Ureter (tissue), 1 donor: Measurements from ENCODE around the gene SFMBT1. TPM values are rescaled to one million over a fixed set of nuclear protein-coding genes. Genes with fewer than 3 reads are reported as not detected.
A peak's percentile ranks its signal among the peaks of the same experiment; 100 is the strongest.

Source experiments
- DNase-seq: peaks from one replicate; pipeline ENCODE4 v3.0.0-alpha.2; 2020; ENCODE audit warnings: low spot score
- total RNA-seq: library from RNA; stranded (reverse); gene quantifications from one replicate; pipeline ENCODE4 v1.2.4, GENCODE V29; 2023
- donor health status: DM: yes; HTN: yes; CAD: no.

Gene SFMBT1
- 15.1 TPM for total RNA-seq

- peak; percentile 62 for DNase-seq
These were observed at the start of gene SFMBT1 for GRCh38 chr3:53045518-53046170. Gene SFMBT1 (minus strand): TSS chr3:53046073. CDS start chr3:52969128, 76,945 bp downstream.

- DNase-seq: no peak
These were observed 47.1 kb upstream of the SFMBT1 start for GRCh38 chr3:53092942-53093341.

GRCh38 chr3:53092216-53092615 lies 46.3 kb upstream of the SFMBT1 start:
- DNase-seq: no peak

GRCh38 chr3:53091011-53091410 lies 45.1 kb upstream of the SFMBT1 start:
- no peak for DNase-seq

GRCh38 chr3:53089511-53089910 lies 43.6 kb upstream of the SFMBT1 start:
- peak; percentile 59 for DNase-seq

GRCh38 chr3:53085476-53085875 lies 39.6 kb upstream of the SFMBT1 start:
- no peak for DNase-seq

GRCh38 chr3:53084310-53085001 lies 38.6 kb upstream of the SFMBT1 start:
- no peak for DNase-seq

GRCh38 chr3:53083949-53084309 lies 38.1 kb upstream of the SFMBT1 start:
- DNase-seq: no peak

GRCh38 chr3:53083521-53083920 lies 37.6 kb upstream of the SFMBT1 start:
- no peak for DNase-seq

GRCh38 chr3:53082736-53083135 lies 36.9 kb upstream of the SFMBT1 start:
- peak; percentile 29 for DNase-seq

- DNase-seq: peak; percentile 14
These were observed 35.4 kb upstream of the SFMBT1 start for GRCh38 chr3:53081318-53081717.

GRCh38 chr3:53080612-53081205 lies 34.8 kb upstream of the SFMBT1 start:
- peak; percentile 38 for DNase-seq

GRCh38 chr3:53079791-53080555 lies 34.1 kb upstream of the SFMBT1 start:
- DNase-seq: no peak

GRCh38 chr3:53079147-53079546 lies 33.3 kb upstream of the SFMBT1 start:
- DNase-seq: no peak

- DNase-seq: no peak
These were observed 32.8 kb upstream of the SFMBT1 start for GRCh38 chr3:53078656-53079055.

GRCh38 chr3:53077476-53078220 lies 31.8 kb upstream of the SFMBT1 start:
- no peak for DNase-seq

GRCh38 chr3:53075743-53076140 lies 29.9 kb upstream of the SFMBT1 start:
- DNase-seq: no peak

GRCh38 chr3:53074761-53075742 lies 29.2 kb upstream of the SFMBT1 start:
- DNase-seq: no peak

GRCh38 chr3:53074366-53074696 lies 28.5 kb upstream of the SFMBT1 start:
- DNase-seq: no peak

GRCh38 chr3:53073553-53074365 lies 27.9 kb upstream of the SFMBT1 start:
- DNase-seq: no peak
